NCI-H1092 (cell line): ENCODE data around the gene CDK18.

Source experiments
- DNase-seq: peaks from one replicate; lab custom pipeline; 2025; lab: John Stamatoyannopoulos, UW

CDK18 gene

GRCh38 chr1:205523891-205524793, 19.7 kb downstream of the CDK18 start:
- peak; percentile 82 for DNase-seq

GRCh38 chr1:205524794-205525101, 20.3 kb downstream of the CDK18 start:
- no peak for DNase-seq

DNA sequence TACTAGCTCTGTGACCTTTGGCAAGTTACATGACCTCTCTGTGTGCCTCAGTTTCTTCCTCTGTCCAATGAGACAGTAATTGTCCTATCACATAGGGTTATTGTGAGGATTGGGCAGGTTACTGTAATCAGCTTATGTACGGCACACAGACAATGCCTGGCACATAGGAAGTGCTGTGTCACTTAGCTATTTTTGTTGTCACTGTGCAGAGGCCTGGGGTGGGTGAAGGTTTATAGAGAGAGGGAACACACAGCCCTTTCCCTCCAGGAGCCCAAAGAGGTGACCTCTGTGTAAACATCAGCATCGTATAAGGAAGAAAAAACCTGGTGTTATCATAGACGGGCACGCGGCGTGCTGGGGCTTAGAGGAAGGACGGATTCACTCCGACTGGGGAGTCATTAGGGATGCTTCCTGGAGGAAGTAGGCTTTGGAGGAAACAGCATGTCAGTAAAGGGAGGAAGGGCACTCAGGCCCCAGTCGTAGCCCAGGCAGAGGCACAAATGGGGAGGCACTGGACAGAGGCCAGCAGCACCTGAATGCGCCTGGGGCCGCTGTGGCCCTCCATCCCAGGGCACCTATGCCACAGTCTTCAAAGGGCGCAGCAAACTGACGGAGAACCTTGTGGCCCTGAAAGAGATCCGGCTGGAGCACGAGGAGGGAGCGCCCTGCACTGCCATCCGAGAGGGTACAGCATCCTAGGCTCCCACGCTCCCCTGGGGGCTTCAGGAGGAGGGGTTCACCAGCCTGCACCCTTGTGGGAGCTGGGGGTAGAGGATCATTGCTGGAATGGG, 21.2 kb downstream of the CDK18 start:
- DNase-seq: no peak

GRCh38 chr1:205526431-205526830, 22.0 kb downstream of the CDK18 start:
- no peak for DNase-seq

DNA sequence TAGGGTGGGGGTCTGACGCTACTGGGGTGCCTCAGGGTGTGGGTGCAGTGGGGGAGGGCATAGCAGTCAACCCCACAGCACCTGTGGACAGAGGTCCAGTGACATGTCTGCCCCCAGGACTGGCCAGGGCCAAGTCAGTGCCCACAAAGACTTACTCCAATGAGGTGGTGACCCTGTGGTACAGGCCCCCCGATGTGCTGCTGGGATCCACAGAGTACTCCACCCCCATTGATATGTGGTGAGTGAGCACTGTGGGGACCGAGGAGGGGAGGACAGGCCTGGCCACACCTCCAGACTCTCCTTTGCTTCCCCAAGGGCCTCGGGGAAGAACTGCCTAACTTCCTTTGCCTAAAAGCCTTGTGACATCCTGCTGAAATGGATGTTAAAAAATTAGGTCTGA, 23.5 kb downstream of the CDK18 start:
- no peak for DNase-seq

- no peak for DNase-seq
These were observed 24.0 kb downstream of the CDK18 start for GRCh38 chr1:205528446-205528886.

GRCh38 chr1:205528887-205529825, 24.7 kb downstream of the CDK18 start:
- DNase-seq: peak; percentile 20

GRCh38 chr1:205530116-205530515, 25.6 kb downstream of the CDK18 start:
- DNase-seq: no peak

DNA sequence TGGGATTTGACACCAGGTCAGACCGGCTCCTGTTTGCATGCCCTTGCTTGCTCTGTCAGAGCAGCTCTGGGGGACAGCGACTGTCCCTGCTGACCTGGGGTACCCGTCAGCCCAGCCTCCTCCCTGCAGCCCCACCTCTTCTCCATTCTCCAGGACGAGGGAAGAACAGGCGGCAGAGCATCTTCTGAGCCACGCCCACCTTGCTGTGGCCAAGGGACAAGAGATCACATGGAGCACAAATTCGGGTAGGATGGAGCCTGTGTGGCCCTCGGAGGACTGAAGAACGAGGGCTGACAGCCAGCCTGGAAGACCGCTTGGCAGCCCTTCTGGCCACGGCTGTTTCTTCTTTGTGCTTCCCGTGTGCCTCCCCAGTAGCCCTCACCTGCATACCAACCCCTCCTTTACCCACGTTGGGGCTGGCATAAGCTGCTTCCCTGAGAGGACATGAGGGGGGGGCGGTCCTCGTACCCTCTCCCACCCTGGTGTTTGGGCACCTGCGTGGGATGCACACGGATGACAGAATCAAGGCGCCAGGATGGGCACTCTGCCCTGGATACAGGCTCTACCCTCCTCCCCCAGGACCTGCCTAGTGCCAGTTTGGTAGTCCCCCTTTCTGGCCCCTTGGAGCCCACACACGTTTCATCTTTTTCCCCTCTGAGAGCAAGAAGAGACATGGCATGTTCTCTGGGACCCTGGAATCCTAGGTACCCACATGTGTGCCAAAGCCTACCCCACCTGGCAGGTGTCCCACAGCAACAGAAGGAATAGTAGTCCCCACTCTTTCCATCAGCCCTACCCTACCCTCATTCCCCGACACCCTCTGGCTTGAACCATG, 26.9 kb downstream of the CDK18 start:
- DNase-seq: no peak

DNA sequence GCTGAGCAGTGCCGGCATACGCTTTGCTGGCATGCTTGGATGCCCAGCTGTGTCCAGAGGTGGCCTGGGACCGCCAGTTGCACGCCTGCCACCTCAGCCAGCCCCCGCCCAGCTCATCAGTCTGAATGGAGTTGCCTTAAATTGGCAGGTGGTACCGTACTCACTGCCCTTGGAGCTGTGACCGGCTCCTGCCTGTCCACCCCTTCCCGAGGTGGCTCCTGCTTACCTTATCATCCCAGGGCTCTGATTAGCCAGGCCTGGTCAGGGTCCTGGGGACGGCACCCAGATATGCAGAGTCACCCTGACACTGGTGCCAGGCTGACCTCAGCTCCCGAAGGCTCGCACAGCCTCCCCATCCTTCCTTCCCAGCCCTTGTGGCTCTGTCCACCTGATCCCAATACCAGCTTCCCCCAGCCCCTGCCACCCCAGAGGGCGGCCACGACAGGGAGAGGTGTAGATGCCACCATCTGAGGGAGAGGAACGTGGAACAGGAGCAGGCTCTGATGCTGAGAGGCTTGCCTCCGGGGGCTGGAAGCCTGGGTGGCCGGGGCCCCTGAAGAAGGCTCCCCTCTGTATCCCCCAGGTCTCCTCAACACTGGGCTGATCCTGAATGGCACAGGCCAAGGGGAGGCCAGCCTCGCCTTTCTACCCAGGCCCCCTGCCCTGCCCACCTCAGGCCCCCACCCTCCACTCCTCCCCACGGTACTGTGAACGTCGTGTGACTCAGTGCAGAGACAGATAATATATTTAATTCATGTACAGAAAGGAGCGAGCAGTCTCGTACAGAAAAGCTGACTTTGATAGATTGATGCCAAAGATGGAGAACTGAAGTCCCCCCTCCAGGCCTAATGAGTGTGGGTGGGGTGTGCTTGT, 27.8 kb downstream of the CDK18 start:
- no peak for DNase-seq

GRCh38 chr1:205532996-205533735, 28.7 kb downstream of the CDK18 start:
- no peak for DNase-seq

GRCh38 chr1:205533748-205534443, 29.4 kb downstream of the CDK18 start:
- no peak for DNase-seq

DNA sequence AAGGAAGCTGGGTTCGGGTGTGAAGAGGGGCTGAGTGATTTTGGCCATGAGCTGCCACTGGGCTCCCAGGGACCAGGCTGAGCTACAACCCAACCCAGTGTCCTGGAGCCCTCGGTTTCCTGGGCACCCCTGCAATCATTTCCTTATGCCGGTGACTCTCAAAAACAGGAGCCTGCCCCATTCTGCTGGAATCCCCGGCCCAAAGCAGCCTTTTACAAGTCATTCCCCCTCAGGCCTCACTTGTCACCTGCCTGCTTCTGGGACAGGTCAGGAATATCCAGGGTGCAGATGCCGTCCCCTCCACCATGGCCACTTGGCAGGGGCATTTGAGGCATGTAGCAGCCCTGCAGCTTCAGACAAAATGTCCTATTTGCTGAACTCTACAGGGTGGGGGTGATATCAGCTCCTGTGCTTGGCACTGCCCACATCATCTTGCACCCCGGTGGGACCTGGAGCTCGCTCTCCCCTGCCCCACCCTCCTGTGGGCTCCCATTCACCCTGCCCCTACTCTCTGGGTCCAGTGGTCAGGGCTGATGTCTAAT, 30.0 kb downstream of the CDK18 start:
- DNase-seq: no peak

- no peak for DNase-seq
These were observed 30.6 kb downstream of the CDK18 start for GRCh38 chr1:205535096-205535495.

DNA sequence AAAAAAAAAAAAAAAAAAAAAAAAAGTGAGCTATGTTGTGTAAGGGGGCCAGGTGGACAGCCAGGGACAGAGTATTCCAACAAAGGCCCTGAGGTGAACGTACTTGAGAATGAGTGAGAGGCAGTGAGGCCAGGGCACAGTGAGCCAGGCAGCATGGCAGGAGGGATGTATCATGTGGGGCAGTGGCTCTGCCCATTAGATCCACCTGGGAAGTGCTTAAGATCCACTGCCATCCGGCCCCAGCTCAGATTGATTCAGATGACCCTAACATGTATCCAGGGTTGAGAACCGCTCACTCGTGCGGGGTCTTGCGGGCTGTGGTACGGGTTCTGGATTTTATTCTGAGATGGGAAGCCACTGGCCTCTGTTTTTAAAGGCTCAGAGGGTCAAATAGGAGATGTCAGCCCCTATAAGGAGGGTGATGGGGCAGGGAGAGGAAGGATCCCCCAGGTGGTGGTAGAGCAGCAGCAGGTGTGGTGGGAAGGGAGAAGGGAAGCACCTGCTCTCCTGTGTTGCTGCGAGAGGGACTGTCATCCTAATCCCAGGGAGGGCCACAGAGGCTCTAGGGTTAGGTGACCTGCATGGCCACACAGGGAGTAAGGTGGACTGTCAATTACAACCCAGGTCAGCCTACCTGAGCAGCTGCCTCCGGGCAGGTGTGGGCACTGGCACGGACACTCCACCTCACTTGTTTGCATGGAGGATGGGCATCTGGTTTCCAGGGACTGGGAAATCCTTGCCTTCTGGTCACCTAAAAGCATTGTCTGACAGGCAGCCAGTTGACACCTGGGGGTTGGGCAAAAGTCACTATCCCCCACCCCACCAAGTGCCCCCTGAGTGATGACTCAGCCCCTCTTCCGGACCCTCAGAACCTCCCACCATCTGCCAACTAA, 31.6 kb downstream of the CDK18 start:
- DNase-seq: no peak

- no peak for DNase-seq
These were observed 32.4 kb downstream of the CDK18 start for GRCh38 chr1:205536759-205537361.

- no peak for DNase-seq
These were observed 33.0 kb downstream of the CDK18 start for GRCh38 chr1:205537386-205538018.
